ENCODE results near the gene ZNF496.

The ZNF496 gene

GRCh38 chr1:247352175-247352574 is 20.5 kb upstream of the ZNF496 start:
- H3K27me3 ChIP-seq (ENCODE audit: control insufficient read depth, insufficient read depth, low read length), result no peaks in the 10 kb centered on the region
- no peaks in the 10 kb centered on the region for H3K36me3 ChIP-seq (ENCODE audit: control insufficient read depth, insufficient read depth, low read length)
- H3K9ac ChIP-seq (ENCODE audit: low read length), result no peak overlapping the region
- H3K4me3 ChIP-seq (ENCODE audit: low read length), result no peak overlapping the region
- H3K27ac ChIP-seq (ENCODE audit: low read depth, low read length), result no peak overlapping the region
- H3K4me1 ChIP-seq (ENCODE audit: control insufficient read depth, insufficient read depth, low read length), result no peaks in the 10 kb centered on the region

- H3K27me3 ChIP-seq (ENCODE audit: control insufficient read depth, insufficient read depth, low read length), result no peaks in the 10 kb centered on the region
- no peak overlapping the region for H3K9ac ChIP-seq (ENCODE audit: low read length)
- no peak overlapping the region for H3K4me3 ChIP-seq (ENCODE audit: low read length)
- H3K36me3 ChIP-seq (ENCODE audit: control insufficient read depth, insufficient read depth, low read length), result no peaks in the 10 kb centered on the region
- no peaks in the 10 kb centered on the region for H3K4me1 ChIP-seq (ENCODE audit: control insufficient read depth, insufficient read depth, low read length)
- H3K27ac ChIP-seq (ENCODE audit: low read depth, low read length), result no peak overlapping the region
Observed at GRCh38 chr1:247350587-247350986, 18.9 kb upstream of the ZNF496 start.

- Histone ChIP-seq H3K27ac (ENCODE audit: low read depth, low read length) (no peak overlapping the region), H3K36me3 (ENCODE audit: control insufficient read depth, insufficient read depth, low read length) (no peaks in the 10 kb centered on the region), H3K27me3 (ENCODE audit: control insufficient read depth, insufficient read depth, low read length) (no peaks in the 10 kb centered on the region), H3K9ac (ENCODE audit: low read length) (no peak overlapping the region), H3K4me3 (ENCODE audit: low read length) (no peak overlapping the region), H3K4me1 (ENCODE audit: control insufficient read depth, insufficient read depth, low read length) (no peaks in the 10 kb centered on the region)
Observed at GRCh38 chr1:247347477-247348222, 16.0 kb upstream of the ZNF496 start.

GRCh38 chr1:247345881-247346280 is 14.2 kb upstream of the ZNF496 start:
- H3K36me3 ChIP-seq (ENCODE audit: control insufficient read depth, insufficient read depth, low read length), result no peaks in the 10 kb centered on the region
- no peak overlapping the region for H3K4me3 ChIP-seq (ENCODE audit: low read length)
- H3K9ac ChIP-seq (ENCODE audit: low read length), result no peak overlapping the region
- no peaks in the 10 kb centered on the region for H3K27me3 ChIP-seq (ENCODE audit: control insufficient read depth, insufficient read depth, low read length)
- no peaks in the 10 kb centered on the region for H3K4me1 ChIP-seq (ENCODE audit: control insufficient read depth, insufficient read depth, low read length)
- no peak overlapping the region for H3K27ac ChIP-seq (ENCODE audit: low read depth, low read length)

- Histone ChIP-seq H3K27ac (ENCODE audit: low read depth, low read length) (no peak overlapping the region), H3K27me3 (ENCODE audit: control insufficient read depth, insufficient read depth, low read length) (no peaks in the 10 kb centered on the region), H3K4me1 (ENCODE audit: control insufficient read depth, insufficient read depth, low read length) (no peaks in the 10 kb centered on the region), H3K36me3 (ENCODE audit: control insufficient read depth, insufficient read depth, low read length) (no peaks in the 10 kb centered on the region), H3K9ac (ENCODE audit: low read length) (no peak overlapping the region), H3K4me3 (ENCODE audit: low read length) (no peak overlapping the region)
Observed at GRCh38 chr1:247343801-247344200, 12.1 kb upstream of the ZNF496 start.

- no peak overlapping the region for H3K27ac ChIP-seq (ENCODE audit: low read depth, low read length)
- no peak overlapping the region for H3K4me3 ChIP-seq (ENCODE audit: low read length)
- H3K36me3 ChIP-seq (ENCODE audit: control insufficient read depth, insufficient read depth, low read length), result no peaks in the 10 kb centered on the region
- no peaks in the 10 kb centered on the region for H3K27me3 ChIP-seq (ENCODE audit: control insufficient read depth, insufficient read depth, low read length)
- H3K9ac ChIP-seq (ENCODE audit: low read length), result no peak overlapping the region
- no peaks in the 10 kb centered on the region for H3K4me1 ChIP-seq (ENCODE audit: control insufficient read depth, insufficient read depth, low read length)
Observed at GRCh38 chr1:247338723-247339275, 7.1 kb upstream of the ZNF496 start.

- no peak overlapping the region for H3K9ac ChIP-seq (ENCODE audit: low read length)
- no peak overlapping the region for H3K4me3 ChIP-seq (ENCODE audit: low read length)
- H3K27me3 ChIP-seq (ENCODE audit: control insufficient read depth, insufficient read depth, low read length), result no peaks in the 10 kb centered on the region
- no peak overlapping the region for H3K27ac ChIP-seq (ENCODE audit: low read depth, low read length)
- no peaks in the 10 kb centered on the region for H3K36me3 ChIP-seq (ENCODE audit: control insufficient read depth, insufficient read depth, low read length)
- H3K4me1 ChIP-seq (ENCODE audit: control insufficient read depth, insufficient read depth, low read length), result no peaks in the 10 kb centered on the region
Observed at GRCh38 chr1:247337961-247338360, 6.3 kb upstream of the ZNF496 start.

GRCh38 chr1:247337250-247337746 is 5.6 kb upstream of the ZNF496 start:
- no peak overlapping the region for H3K27ac ChIP-seq (ENCODE audit: low read depth, low read length)
- H3K27me3 ChIP-seq (ENCODE audit: control insufficient read depth, insufficient read depth, low read length), result no peaks in the 10 kb centered on the region
- H3K36me3 ChIP-seq (ENCODE audit: control insufficient read depth, insufficient read depth, low read length), result no peaks in the 10 kb centered on the region
- H3K4me1 ChIP-seq (ENCODE audit: control insufficient read depth, insufficient read depth, low read length), result no peaks in the 10 kb centered on the region
- no peak overlapping the region for H3K4me3 ChIP-seq (ENCODE audit: low read length)
- no peak overlapping the region for H3K9ac ChIP-seq (ENCODE audit: low read length)

- H3K27ac ChIP-seq (ENCODE audit: low read depth, low read length), result no peak overlapping the region
- no peak overlapping the region for H3K9ac ChIP-seq (ENCODE audit: low read length)
- no peaks in the 10 kb centered on the region for H3K4me1 ChIP-seq (ENCODE audit: control insufficient read depth, insufficient read depth, low read length)
- H3K4me3 ChIP-seq (ENCODE audit: low read length), result no peak overlapping the region
- H3K27me3 ChIP-seq (ENCODE audit: control insufficient read depth, insufficient read depth, low read length), result no peaks in the 10 kb centered on the region
- H3K36me3 ChIP-seq (ENCODE audit: control insufficient read depth, insufficient read depth, low read length), result no peaks in the 10 kb centered on the region
Observed at GRCh38 chr1:247336390-247336789, 4.7 kb upstream of the ZNF496 start.

GRCh38 chr1:247335882-247336281 is 4.2 kb upstream of the ZNF496 start:
- H3K36me3 ChIP-seq (ENCODE audit: control insufficient read depth, insufficient read depth, low read length), result no peaks in the 10 kb centered on the region
- H3K9ac ChIP-seq (ENCODE audit: low read length), result no peak overlapping the region
- H3K4me3 ChIP-seq (ENCODE audit: low read length), result no peak overlapping the region
- H3K27ac ChIP-seq (ENCODE audit: low read depth, low read length), result no peak overlapping the region
- no peaks in the 10 kb centered on the region for H3K4me1 ChIP-seq (ENCODE audit: control insufficient read depth, insufficient read depth, low read length)
- H3K27me3 ChIP-seq (ENCODE audit: control insufficient read depth, insufficient read depth, low read length), result no peaks in the 10 kb centered on the region

- Histone ChIP-seq H3K9ac (ENCODE audit: low read length) (no peak overlapping the region), H3K36me3 (ENCODE audit: control insufficient read depth, insufficient read depth, low read length) (no peaks in the 10 kb centered on the region), H3K4me1 (ENCODE audit: control insufficient read depth, insufficient read depth, low read length) (no peaks in the 10 kb centered on the region), H3K27ac (ENCODE audit: low read depth, low read length) (no peak overlapping the region), H3K27me3 (ENCODE audit: control insufficient read depth, insufficient read depth, low read length) (no peaks in the 10 kb centered on the region), H3K4me3 (ENCODE audit: low read length) (no peak overlapping the region)
Observed at GRCh38 chr1:247334378-247335133, 2.9 kb upstream of the ZNF496 start.

- Histone ChIP-seq H3K4me3 (ENCODE audit: low read length) (peak overlapping the region; percentile 79), H3K27ac (ENCODE audit: low read depth, low read length) (peak overlapping the region; percentile 83), H3K9ac (ENCODE audit: low read length) (peak overlapping the region; percentile 16), H3K27me3 (ENCODE audit: control insufficient read depth, insufficient read depth, low read length) (no peaks in the 10 kb centered on the region), H3K36me3 (ENCODE audit: control insufficient read depth, insufficient read depth, low read length) (peaks cover 2% of the 10 kb centered on the region), H3K4me1 (ENCODE audit: control insufficient read depth, insufficient read depth, low read length) (no peaks in the 10 kb centered on the region)
Observed at GRCh38 chr1:247332623-247333361, 1.1 kb upstream of the ZNF496 start.

All from rectal smooth muscle tissue (tissue), 1 donor.